Measurements from ENCODE around the gene FAM114A2. TPM values are rescaled to one million over a fixed set of nuclear protein-coding genes. Genes with fewer than 3 reads are reported as not detected.

The FAM114A2 gene
- total RNA-seq, 1 experiment from 2014 or later = 12.8 TPM

GRCh38 chr5:153968761-153969562 lies 69.7 kb downstream of the FAM114A2 start:
- H3K79me2 ChIP-seq (ENCODE audit: insufficient read depth, low read length) = no peaks in the 10 kb centered on the region
- H3K27ac ChIP-seq (ENCODE audit: insufficient read length, low read depth, low read length) = no peak overlapping the region
- H2BK120ac ChIP-seq (ENCODE audit: low read depth, low read length, poor library complexity, severe bottlenecking) = no peak overlapping the region
- H2AFZ ChIP-seq (ENCODE audit: low read length) = no peak overlapping the region
- H2AK5ac ChIP-seq (ENCODE audit: insufficient read length, low read length) = no peak overlapping the region
- H3K79me1 ChIP-seq (ENCODE audit: insufficient read depth, low read depth, low read length, poor library complexity, severe bottlenecking) = no peaks in the 10 kb centered on the region
- H3K18ac ChIP-seq (ENCODE audit: insufficient read length, low read depth, low read length) = no peak overlapping the region
- no peak overlapping the region for H2BK5ac ChIP-seq (ENCODE audit: insufficient read length, low read length)
- H3K9me3 ChIP-seq (ENCODE audit: control insufficient read depth, low read depth, low read length) = no peaks in the 10 kb centered on the region
- H3K27ac Mint-ChIP-seq = no peak overlapping the region
- H3K27me3 ChIP-seq (ENCODE audit: insufficient read depth, low read length) = no peaks in the 10 kb centered on the region
- no peak overlapping the region for H4K5ac ChIP-seq (ENCODE audit: insufficient read length, low read depth, low read length)
- H3K23ac ChIP-seq (ENCODE audit: insufficient read length, low read depth, low read length) = no peak overlapping the region
- H3K56ac ChIP-seq (ENCODE audit: insufficient read length, low read depth, low read length) = no peak overlapping the region
- H3K4me2 ChIP-seq (ENCODE audit: insufficient read depth, insufficient read length, low read length) = no peak overlapping the region
- H3K14ac ChIP-seq (ENCODE audit: insufficient read depth, low read length) = no peak overlapping the region
- H2BK20ac ChIP-seq (ENCODE audit: low read depth, low read length, poor library complexity, severe bottlenecking) = no peak overlapping the region
- H3K27me3 Mint-ChIP-seq (ENCODE audit: low read depth) = no peaks in the 10 kb centered on the region; the same call in none of the 2 replicates
- peaks cover 7 to 10% of the 10 kb centered on the region in 2 experiments for H3K4me1 Mint-ChIP-seq
- H3K36me3 Mint-ChIP-seq (ENCODE audit: insufficient read depth in 1 of 3, low read depth in 3 of 3) = no peaks in the 10 kb centered on the region
- H2BK12ac ChIP-seq (ENCODE audit: insufficient read length, low read depth, low read length) = no peak overlapping the region
- H3K4me1 ChIP-seq (ENCODE audit: insufficient read depth, low read length) = 0 out of 2 replicates have a peak, but pooled peaks cover 3% of the 10 kb centered on the region
- no peak overlapping the region for H4K8ac ChIP-seq (replicated peaks; ENCODE audit: insufficient read length, low read depth, low read length)
- DNase-seq = no peak
- no peak overlapping the region for H3K4me3 Mint-ChIP-seq
- H3K9ac ChIP-seq (ENCODE audit: extremely low read depth, insufficient read length, low read length) = no peak overlapping the region
- H3K4ac ChIP-seq (ENCODE audit: low read depth, low read length) = no peak overlapping the region
- H3T11ph ChIP-seq (ENCODE audit: low read length) = no peak overlapping the region
- H2BK15ac ChIP-seq (ENCODE audit: low read depth, low read length) = no peak overlapping the region
- no peaks in the 10 kb centered on the region for H4K20me1 ChIP-seq (ENCODE audit: control insufficient read depth, insufficient read depth, insufficient read length)
- H3K9me3 Mint-ChIP-seq = no peaks in the 10 kb centered on the region; a peak in 1 of 5 replicates
- WGBS (ENCODE audit: extremely low coverage, insufficient read length, low lambda C conversion rate) = no CpG with 5 or more reads among the region's 10 CpGs
- TF ChIP-seq CTCF (conservative IDR thresholded peaks at IDR 0.05) = no peak
- H3K23me2 ChIP-seq (ENCODE audit: insufficient read length, low read depth, low read length, poor library complexity, severe bottlenecking) = no peaks in the 10 kb centered on the region
- no peak overlapping the region for H4K91ac ChIP-seq (ENCODE audit: insufficient read length, low read depth, low read length)

Measured in H9 (cell line).